Fibroblast of lung (primary cell): ENCODE results near the gene NDFIP2. TPM values are rescaled to one million over a fixed set of nuclear protein-coding genes. Genes with fewer than 3 reads are reported as not detected.
"Not testable (repeated sequence)": the region's sequence is repeated elsewhere in the genome, so short reads cannot be mapped to it uniquely, and the experiment has no call there.

Experiments
- DNase-seq, 2 donors: peaks; one replicate each; pipeline versions ENCODE4 v3.0.0 to v3.0.0-alpha.2; 2010; ENCODE audit warnings: low read depth in 2 of 2
- H2AFZ ChIP-seq: 2 replicates; pipeline ENCODE4 v1.5.1; 2012; ENCODE audit warnings: low read length, control low read depth, inconsistent platforms
- H3K27ac ChIP-seq: 2 replicates; pipeline ENCODE4 v1.5.1; 2011; ENCODE audit warnings: low read length, control low read depth; ENCODE audit not compliant: insufficient read depth
- H3K27me3 ChIP-seq: 2 replicates; pipeline ENCODE4 v1.5.1; 2011; ENCODE audit warnings: mild to moderate bottlenecking, low read length; ENCODE audit not compliant: control insufficient read depth, insufficient read depth
- H3K36me3 ChIP-seq: 2 replicates; pipeline ENCODE4 v1.5.1; 2011; ENCODE audit warnings: low read length; ENCODE audit not compliant: control insufficient read depth, insufficient read depth
- H3K4me1 ChIP-seq: 2 replicates; pipeline ENCODE4 v1.5.1; 2011; ENCODE audit warnings: low read length; ENCODE audit not compliant: control insufficient read depth, insufficient read depth; ENCODE audit errors: extremely low read depth
- H3K4me2 ChIP-seq: 2 replicates; pipeline ENCODE4 v1.5.1; 2011; ENCODE audit warnings: low read length, control low read depth; ENCODE audit not compliant: insufficient read depth; ENCODE audit errors: extremely low read depth
- H3K4me3 ChIP-seq, 4 experiments: fragments of 200-600 bp in 1 of 4; sonication (generic) in 1 of 4; replicated peaks in 1 of 4; 2 replicates each; pipeline ENCODE4 v1.5.1; 2011 to 2016; ENCODE audit warnings: low read length in 4 of 4, low read depth in 3 of 4, mild to moderate bottlenecking in 3 of 4, control low read depth in 2 of 4, inconsistent platforms in 1 of 4, mixed read lengths in 1 of 4; ENCODE audit not compliant: insufficient read depth in 1 of 4; ENCODE audit errors: control extremely low read depth in 1 of 4
- H3K79me2 ChIP-seq: 2 replicates; pipeline ENCODE4 v1.5.1; 2012; ENCODE audit warnings: mild to moderate bottlenecking, low read length, inconsistent platforms; ENCODE audit not compliant: control insufficient read depth, insufficient read depth
- H3K9ac ChIP-seq: 2 replicates; pipeline ENCODE4 v1.5.1; 2011; ENCODE audit warnings: mild to moderate bottlenecking, low read length, control low read depth; ENCODE audit not compliant: insufficient read depth
- H3K9me3 ChIP-seq: 2 replicates; pipeline ENCODE4 v1.5.1; 2012; ENCODE audit warnings: low read depth, low read length; ENCODE audit not compliant: control insufficient read depth, insufficient read depth
- H4K20me1 ChIP-seq: 2 replicates; pipeline ENCODE4 v1.5.1; 2011; ENCODE audit warnings: low read length; ENCODE audit not compliant: control insufficient read depth, insufficient read depth; ENCODE audit errors: extremely low read depth
- CTCF ChIP-seq, 2 donors: IDR thresholded peaks in 1 of 2; conservative IDR thresholded peaks in 1 of 2; 1 replicate in 1 of 2; 2 replicates in 1 of 2; pipeline ENCODE4 v1.5.1; 2011 to 2012; ENCODE audit warnings: low read length in 2 of 2, control low read depth in 1 of 2, inconsistent platforms in 1 of 2, low read depth in 1 of 2, mild to moderate bottlenecking in 1 of 2
- EZH2 ChIP-seq: IDR thresholded peaks from 2 replicates; pipeline ENCODE4 v1.5.1; 2012; ENCODE audit warnings: low read length, control low read depth, mild to moderate bottlenecking; ENCODE audit errors: missing control alignments
- polyA plus RNA-seq, 2 donors: library from polyadenylated mRNA; depleted of rRNA in 1 of 2; stranded (reverse) in 1 of 2; unstranded in 1 of 2; fragments of >200 nt; gene quantifications; 2 replicates each; pipeline ENCODE4 v1.2.1, GENCODE V29; 2011 to 2012; ENCODE audit warnings: missing spikeins in 1 of 2
- total RNA-seq: library from RNA; depleted of rRNA; stranded (reverse); fragments of >200 nt; gene quantifications from 2 replicates; pipeline ENCODE4 v1.2.1, GENCODE V29; 2014

NDFIP2 gene
- total and polyA plus RNA-seq, 2 donors (not counting 1 experiment from before 2014, with no cell fraction given): 39.1 to 46.4 TPM

GRCh38 chr13:79562557-79562956 is 81.6 kb downstream of the NDFIP2 start:
- Histone ChIP-seq H3K4me2 (no peak overlapping the region), H3K4me1 (no peaks in the 10 kb centered on the region), H3K9ac (no peak overlapping the region), H2AFZ (no peak overlapping the region), H3K27me3 (no peaks in the 10 kb centered on the region), H3K36me3 (no peaks in the 10 kb centered on the region), H3K27ac (no peak overlapping the region), H4K20me1 (no peaks in the 10 kb centered on the region), H3K79me2 (no peaks in the 10 kb centered on the region), H3K9me3 (no peaks in the 10 kb centered on the region), H3K4me3 (no peak overlapping the region)
- TF ChIP-seq CTCF (conservative IDR thresholded peaks at IDR 0.05 in 1 of 2, IDR thresholded peaks at IDR 0.05 in 1 of 2; ENCODE audit: low read depth in 1 of 2, low read length in 2 of 2) (no peak), EZH2 (no peak)
- no peak for DNase-seq

- TF ChIP-seq CTCF (conservative IDR thresholded peaks at IDR 0.05 in 1 of 2, IDR thresholded peaks at IDR 0.05 in 1 of 2; ENCODE audit: low read depth in 1 of 2, low read length in 2 of 2) (no peak), EZH2 (no peak)
- Histone ChIP-seq H3K79me2 (no peaks in the 10 kb centered on the region), H3K4me2 (no peak overlapping the region), H3K36me3 (no peaks in the 10 kb centered on the region), H2AFZ (no peak overlapping the region), H3K9ac (no peak overlapping the region), H3K4me1 (no peaks in the 10 kb centered on the region), H3K27me3 (no peaks in the 10 kb centered on the region), H3K4me3 (no peak overlapping the region), H3K9me3 (no peaks in the 10 kb centered on the region), H3K27ac (no peak overlapping the region), H4K20me1 (no peaks in the 10 kb centered on the region)
- no peak for DNase-seq
Measured at GRCh38 chr13:79566118-79566517, 85.2 kb downstream of the NDFIP2 start.

- Histone ChIP-seq H3K4me1 (no peaks in the 10 kb centered on the region), H3K79me2 (no peaks in the 10 kb centered on the region), H3K9ac (no peak overlapping the region), H3K27me3 (no peaks in the 10 kb centered on the region), H4K20me1 (no peaks in the 10 kb centered on the region), H3K9me3 (no peaks in the 10 kb centered on the region), H3K4me3 (no peak overlapping the region), H3K36me3 (no peaks in the 10 kb centered on the region), H3K4me2 (no peak overlapping the region), H3K27ac (no peak overlapping the region), H2AFZ (no peak overlapping the region)
- TF ChIP-seq EZH2 (no peak), CTCF (conservative IDR thresholded peaks at IDR 0.05 in 1 of 2, IDR thresholded peaks at IDR 0.05 in 1 of 2; ENCODE audit: low read depth in 1 of 2, low read length in 2 of 2) (no peak)
- DNase-seq: no peak
Measured at GRCh38 chr13:79571147-79571546, 90.2 kb downstream of the NDFIP2 start.

- not testable (repeated sequence) for H4K20me1 ChIP-seq, H3K4me3 ChIP-seq, H3K4me2 ChIP-seq, H3K4me1 ChIP-seq, H3K9ac ChIP-seq, H3K36me3 ChIP-seq, H3K27me3 ChIP-seq, DNase-seq, H3K27ac ChIP-seq, H2AFZ ChIP-seq, H3K79me2 ChIP-seq, H3K9me3 ChIP-seq
Measured at GRCh38 chr13:79573892-79574291, 92.9 kb downstream of the NDFIP2 start.
